HepG2 (cell line): ENCODE measurements around the gene PDILT. TPM values are rescaled to one million over a fixed set of nuclear protein-coding genes. Genes with fewer than 3 reads are reported as not detected.

Experiments used
- CBX5 ChIP-seq: sonication (generic); formaldehyde crosslinking; IDR thresholded peaks from 2 replicates; pipeline ENCODE4 v1.4.0; 2020; ENCODE audit warnings: missing genetic modification reagents, borderline replicate concordance
- FOSL1 ChIP-seq: sonication (generic); formaldehyde crosslinking; IDR thresholded peaks from 2 replicates; pipeline ENCODE4 v1.9.0; 2021; ENCODE audit warnings: missing genetic modification reagents, borderline replicate concordance
- FOXC1 ChIP-seq: sonication (generic); formaldehyde crosslinking; IDR thresholded peaks from 2 replicates; pipeline ENCODE4 v1.8.0; 2022; ENCODE audit warnings: mild to moderate bottlenecking, missing genetic modification reagents, borderline replicate concordance
- JARID2 ChIP-seq: sonication (generic); formaldehyde crosslinking; IDR thresholded peaks from 2 replicates; pipeline ENCODE4 v1.8.1; 2023; ENCODE audit warnings: missing genetic modification reagents, inconsistent platforms; ENCODE audit not compliant: insufficient replicate concordance
- MIXL1 ChIP-seq: IDR thresholded peaks from 2 replicates; pipeline ENCODE4 v1.6.1; 2016
- NFE2L2 ChIP-seq: fragments of 150-350 bp; IDR thresholded peaks from 2 replicates; pipeline ENCODE4 v1.6.1; 2014; ENCODE audit warnings: low read length
- SETDB1 ChIP-seq: sonication (generic); formaldehyde crosslinking; IDR thresholded peaks from 2 replicates; pipeline ENCODE4 v1.5.1; 2020; ENCODE audit warnings: missing genetic modification reagents, mild to moderate bottlenecking, borderline replicate concordance
- SRSF1 ChIP-seq: fragments of 200-400 bp; formaldehyde crosslinking; optimal IDR thresholded peaks from 2 replicates; pipeline ENCODE3; 2017; ENCODE audit warnings: mild to moderate bottlenecking, low read depth, low read length, moderate library complexity
- TRIM24 ChIP-seq: sonication (generic); formaldehyde crosslinking; IDR thresholded peaks from 2 replicates; pipeline ENCODE4 v1.8.0; 2022; ENCODE audit warnings: mild to moderate bottlenecking, missing genetic modification reagents
- ZBTB8A ChIP-seq: sonication (generic); formaldehyde crosslinking; IDR thresholded peaks from 2 replicates; pipeline ENCODE4 v1.4.0; 2020; ENCODE audit warnings: mild to moderate bottlenecking, low read depth, missing genetic modification reagents, borderline replicate concordance
- ZFP37 ChIP-seq: sonication (generic); formaldehyde crosslinking; IDR thresholded peaks from 2 replicates; pipeline ENCODE4 v1.4.0; 2020; ENCODE audit warnings: missing genetic modification reagents, borderline replicate concordance
- ZFYVE20 ChIP-seq: sonication (generic); formaldehyde crosslinking; IDR thresholded peaks from 2 replicates; pipeline ENCODE4 v1.8.0; 2023; ENCODE audit warnings: low read depth, mild to moderate bottlenecking, moderate library complexity, missing genetic modification reagents, borderline replicate concordance
- ZIK1 ChIP-seq: sonication (generic); formaldehyde crosslinking; IDR thresholded peaks from 2 replicates; pipeline ENCODE4 v1.5.0; 2020; ENCODE audit warnings: mild to moderate bottlenecking, low read depth, missing genetic modification reagents, borderline replicate concordance
- ZMAT3 ChIP-seq: sonication (generic); formaldehyde crosslinking; conservative IDR thresholded peaks from 2 replicates; pipeline ENCODE4 v1.7.0; 2021; ENCODE audit warnings: missing genetic modification reagents
- ZNF121 ChIP-seq: sonication (generic); formaldehyde crosslinking; IDR thresholded peaks from 2 replicates; pipeline ENCODE4 v1.5.0; 2020; ENCODE audit warnings: mild to moderate bottlenecking, missing genetic modification reagents
- ZNF296 ChIP-seq: sonication (generic); formaldehyde crosslinking; conservative IDR thresholded peaks from 2 replicates; pipeline ENCODE4 v1.5.0; 2020; ENCODE audit warnings: mild to moderate bottlenecking, missing genetic modification reagents
- ZNF446 ChIP-seq: sonication (generic); formaldehyde crosslinking; IDR thresholded peaks from 2 replicates; pipeline ENCODE4 v1.5.0; 2020; ENCODE audit warnings: mild to moderate bottlenecking, missing genetic modification reagents
- ZNF496 ChIP-seq: sonication (generic); formaldehyde crosslinking; IDR thresholded peaks from 2 replicates; pipeline ENCODE4 v1.8.1; 2023; ENCODE audit warnings: mild to moderate bottlenecking, moderate library complexity, missing genetic modification reagents; ENCODE audit not compliant: insufficient replicate concordance
- ZNF557 ChIP-seq: sonication (generic); formaldehyde crosslinking; IDR thresholded peaks from 2 replicates; pipeline ENCODE4 v1.4.0; 2020; ENCODE audit warnings: missing genetic modification reagents
- ZNF75D ChIP-seq: sonication (generic); formaldehyde crosslinking; IDR thresholded peaks from 2 replicates; pipeline ENCODE4 v1.8.1; 2023; ENCODE audit warnings: missing genetic modification reagents, mild to moderate bottlenecking, borderline replicate concordance
- ZSCAN31 ChIP-seq: sonication (generic); formaldehyde crosslinking; IDR thresholded peaks from 2 replicates; pipeline ENCODE4 v1.5.0; 2020; ENCODE audit warnings: low read depth, mild to moderate bottlenecking, missing genetic modification reagents
- polyA plus RNA-seq, 8 experiments: library from polyadenylated mRNA; depleted of rRNA in 3 of 8; stranded (reverse) in 7 of 8; unstranded in 1 of 8; fragments of >200 nt; fragmentation: Illumina TruSeq in 4 of 8; extraction: Trizol in 4 of 8; gene quantifications; 2 replicates each; pipeline versions ENCODE4 v1.2.1 to v1.2.3, GENCODE V29; 2011 to 2016; ENCODE audit warnings: low read depth in 4 of 8, missing spikeins in 1 of 8, mixed read lengths in 1 of 8; ENCODE audit not compliant: insufficient read depth in 1 of 8
- total RNA-seq, 5 experiments: library from RNA; depleted of rRNA; stranded (reverse); fragments of >200 nt; fragmentation: Illumina TruSeq; extraction: Trizol; gene quantifications; 2 replicates each; pipeline ENCODE4 v1.2.3, GENCODE V29; 2016; ENCODE audit warnings: low read depth in 1 of 5
- TF ChIP-seq, protein P1 (sequence below): sonication (generic); formaldehyde crosslinking; conservative IDR thresholded peaks from 2 replicates; pipeline ENCODE4 v1.8.0; 2022; ENCODE audit warnings: missing genetic modification reagents
- TF ChIP-seq, protein P2 (sequence below): sonication (generic); formaldehyde crosslinking; IDR thresholded peaks from 2 replicates; pipeline ENCODE4 v1.8.1; 2022; ENCODE audit warnings: low read depth, mild to moderate bottlenecking, missing genetic modification reagents
- TF ChIP-seq, protein P3 (sequence below): sonication (generic); formaldehyde crosslinking; IDR thresholded peaks from 2 replicates; pipeline ENCODE4 v1.8.0; 2022; ENCODE audit warnings: missing genetic modification reagents, low read depth, mild to moderate bottlenecking, borderline replicate concordance
- TF ChIP-seq, protein P4 (sequence below): fragments of 450-650 bp; IDR thresholded peaks from 2 replicates; pipeline ENCODE4 v1.6.1; 2017

Gene PDILT
- total and polyA plus RNA-seq, 2 of the 13 experiments (the other 11 are each of a cell fraction or from before 2014, with no cell fraction given) = not detected

DNA sequence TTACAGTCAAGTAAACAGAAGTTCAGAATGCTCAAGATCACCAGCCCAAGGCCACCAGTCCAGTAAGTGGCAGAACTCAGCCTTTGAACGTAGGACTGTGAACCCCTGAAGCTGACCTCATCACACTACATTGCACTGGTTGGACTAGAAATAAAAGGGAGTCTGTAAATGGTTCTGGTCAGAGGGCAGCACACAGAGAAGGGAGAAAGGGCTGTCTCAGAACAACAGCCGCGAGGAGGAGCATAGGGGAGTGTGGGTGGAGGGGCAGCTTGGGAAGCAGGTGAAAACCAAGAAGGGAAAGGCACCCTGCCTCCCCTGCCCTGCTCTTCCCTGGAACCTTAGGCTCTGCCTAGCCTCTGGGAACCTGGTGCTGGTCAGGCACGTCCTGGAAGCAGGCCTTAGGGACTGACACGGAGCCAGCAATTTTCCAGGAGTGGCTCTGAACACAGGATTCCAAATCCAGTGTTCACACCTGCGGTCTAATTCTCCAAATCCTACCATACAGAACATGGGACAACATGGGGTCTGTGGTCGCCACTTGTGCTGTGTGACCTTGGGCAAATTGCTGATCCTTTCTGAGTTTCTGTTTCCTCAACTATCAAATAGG is 7.0 kb downstream of the PDILT start (continued):
- TF ChIP-seq SRSF1 = no peak
- TF ChIP-seq MIXL1 (CRISPR knock-in tag) = no peak; the same call in 1 of the 2 replicates
- TF ChIP-seq ZMAT3 (CRISPR knock-in tag) = no peak
- TF ChIP-seq FOXC1 = 0 out of 2 replicates have a peak, but pooled peaks have one; percentile 24
- peak; percentile 89; the same call in 1 of the 2 replicates for TF ChIP-seq TRIM24 (CRISPR knock-in tag)
- no peak for TF ChIP-seq ZNF446 (CRISPR knock-in tag)
- TF ChIP-seq ZBTB8A (CRISPR knock-in tag) = no peak
- no peak for TF ChIP-seq ZFYVE20 (CRISPR knock-in tag)
- TF ChIP-seq ZSCAN31 (CRISPR knock-in tag) = no peak
- TF ChIP-seq FOSL1 (CRISPR knock-in tag) = no peak
- TF ChIP-seq, protein P1, sequence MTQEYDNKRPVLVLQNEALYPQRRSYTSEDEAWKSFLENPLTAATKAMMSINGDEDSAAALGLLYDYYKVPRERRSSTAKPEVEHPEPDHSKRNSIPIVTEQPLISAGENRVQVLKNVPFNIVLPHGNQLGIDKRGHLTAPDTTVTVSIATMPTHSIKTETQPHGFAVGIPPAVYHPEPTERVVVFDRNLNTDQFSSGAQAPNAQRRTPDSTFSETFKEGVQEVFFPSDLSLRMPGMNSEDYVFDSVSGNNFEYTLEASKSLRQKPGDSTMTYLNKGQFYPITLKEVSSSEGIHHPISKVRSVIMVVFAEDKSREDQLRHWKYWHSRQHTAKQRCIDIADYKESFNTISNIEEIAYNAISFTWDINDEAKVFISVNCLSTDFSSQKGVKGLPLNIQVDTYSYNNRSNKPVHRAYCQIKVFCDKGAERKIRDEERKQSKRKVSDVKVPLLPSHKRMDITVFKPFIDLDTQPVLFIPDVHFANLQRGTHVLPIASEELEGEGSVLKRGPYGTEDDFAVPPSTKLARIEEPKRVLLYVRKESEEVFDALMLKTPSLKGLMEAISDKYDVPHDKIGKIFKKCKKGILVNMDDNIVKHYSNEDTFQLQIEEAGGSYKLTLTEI (CRISPR knock-in tag) = no peak
- TF ChIP-seq SETDB1 = peak; percentile 78; the same call in 1 of the 2 replicates
- TF ChIP-seq ZNF121 = no peak
- no peak for TF ChIP-seq ZNF557 (CRISPR knock-in tag)
- TF ChIP-seq NFE2L2 = no peak
- TF ChIP-seq JARID2 (CRISPR knock-in tag) = no peak
- TF ChIP-seq ZFP37 (CRISPR knock-in tag) = 0 out of 2 replicates have a peak, but pooled peaks have one; percentile 23
- TF ChIP-seq, protein P2, sequence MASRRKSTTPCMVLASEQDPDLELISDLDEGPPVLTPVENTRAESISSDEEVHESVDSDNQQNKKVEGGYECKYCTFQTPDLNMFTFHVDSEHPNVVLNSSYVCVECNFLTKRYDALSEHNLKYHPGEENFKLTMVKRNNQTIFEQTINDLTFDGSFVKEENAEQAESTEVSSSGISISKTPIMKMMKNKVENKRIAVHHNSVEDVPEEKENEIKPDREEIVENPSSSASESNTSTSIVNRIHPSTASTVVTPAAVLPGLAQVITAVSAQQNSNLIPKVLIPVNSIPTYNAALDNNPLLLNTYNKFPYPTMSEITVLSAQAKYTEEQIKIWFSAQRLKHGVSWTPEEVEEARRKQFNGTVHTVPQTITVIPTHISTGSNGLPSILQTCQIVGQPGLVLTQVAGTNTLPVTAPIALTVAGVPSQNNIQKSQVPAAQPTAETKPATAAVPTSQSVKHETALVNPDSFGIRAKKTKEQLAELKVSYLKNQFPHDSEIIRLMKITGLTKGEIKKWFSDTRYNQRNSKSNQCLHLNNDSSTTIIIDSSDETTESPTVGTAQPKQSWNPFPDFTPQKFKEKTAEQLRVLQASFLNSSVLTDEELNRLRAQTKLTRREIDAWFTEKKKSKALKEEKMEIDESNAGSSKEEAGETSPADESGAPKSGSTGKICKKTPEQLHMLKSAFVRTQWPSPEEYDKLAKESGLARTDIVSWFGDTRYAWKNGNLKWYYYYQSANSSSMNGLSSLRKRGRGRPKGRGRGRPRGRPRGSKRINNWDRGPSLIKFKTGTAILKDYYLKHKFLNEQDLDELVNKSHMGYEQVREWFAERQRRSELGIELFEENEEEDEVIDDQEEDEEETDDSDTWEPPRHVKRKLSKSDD = peak; percentile 28; the same call in 1 of the 2 replicates
- no peak for TF ChIP-seq ZNF296 (CRISPR knock-in tag)
- TF ChIP-seq, protein P3, sequence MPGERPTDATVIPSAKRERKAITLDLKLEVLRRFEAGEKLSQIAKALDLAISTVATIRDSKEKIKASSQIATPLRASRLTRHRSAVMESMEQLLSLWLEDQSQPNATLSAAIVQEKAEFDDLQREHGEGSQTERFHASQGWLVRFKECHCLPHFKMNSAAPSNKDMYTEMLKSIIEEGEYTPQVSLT (CRISPR knock-in tag) = no peak
- no peak for TF ChIP-seq ZIK1 (CRISPR knock-in tag)
- no peak for TF ChIP-seq ZNF496
- no peak; the same call in 1 of the 2 replicates for TF ChIP-seq CBX5 (CRISPR knock-in tag)
- no peak for TF ChIP-seq ZNF75D (CRISPR knock-in tag)
- TF ChIP-seq, protein P4, sequence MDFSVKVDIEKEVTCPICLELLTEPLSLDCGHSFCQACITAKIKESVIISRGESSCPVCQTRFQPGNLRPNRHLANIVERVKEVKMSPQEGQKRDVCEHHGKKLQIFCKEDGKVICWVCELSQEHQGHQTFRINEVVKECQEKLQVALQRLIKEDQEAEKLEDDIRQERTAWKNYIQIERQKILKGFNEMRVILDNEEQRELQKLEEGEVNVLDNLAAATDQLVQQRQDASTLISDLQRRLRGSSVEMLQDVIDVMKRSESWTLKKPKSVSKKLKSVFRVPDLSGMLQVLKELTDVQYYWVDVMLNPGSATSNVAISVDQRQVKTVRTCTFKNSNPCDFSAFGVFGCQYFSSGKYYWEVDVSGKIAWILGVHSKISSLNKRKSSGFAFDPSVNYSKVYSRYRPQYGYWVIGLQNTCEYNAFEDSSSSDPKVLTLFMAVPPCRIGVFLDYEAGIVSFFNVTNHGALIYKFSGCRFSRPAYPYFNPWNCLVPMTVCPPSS = no peak
